Retina (tissue), 1 donor: Measurements from ENCODE around the gene SKI.
A peak's percentile ranks its signal among the peaks of the same experiment; 100 is the strongest.
"Not testable (repeated sequence)": the region's sequence is repeated elsewhere in the genome, so short reads cannot be mapped to it uniquely, and the experiment has no call there.

Experiments
- DNase-seq: peaks from one replicate; pipeline ENCODE4 v3.0.0-alpha.2; 2016

Gene SKI

DNA sequence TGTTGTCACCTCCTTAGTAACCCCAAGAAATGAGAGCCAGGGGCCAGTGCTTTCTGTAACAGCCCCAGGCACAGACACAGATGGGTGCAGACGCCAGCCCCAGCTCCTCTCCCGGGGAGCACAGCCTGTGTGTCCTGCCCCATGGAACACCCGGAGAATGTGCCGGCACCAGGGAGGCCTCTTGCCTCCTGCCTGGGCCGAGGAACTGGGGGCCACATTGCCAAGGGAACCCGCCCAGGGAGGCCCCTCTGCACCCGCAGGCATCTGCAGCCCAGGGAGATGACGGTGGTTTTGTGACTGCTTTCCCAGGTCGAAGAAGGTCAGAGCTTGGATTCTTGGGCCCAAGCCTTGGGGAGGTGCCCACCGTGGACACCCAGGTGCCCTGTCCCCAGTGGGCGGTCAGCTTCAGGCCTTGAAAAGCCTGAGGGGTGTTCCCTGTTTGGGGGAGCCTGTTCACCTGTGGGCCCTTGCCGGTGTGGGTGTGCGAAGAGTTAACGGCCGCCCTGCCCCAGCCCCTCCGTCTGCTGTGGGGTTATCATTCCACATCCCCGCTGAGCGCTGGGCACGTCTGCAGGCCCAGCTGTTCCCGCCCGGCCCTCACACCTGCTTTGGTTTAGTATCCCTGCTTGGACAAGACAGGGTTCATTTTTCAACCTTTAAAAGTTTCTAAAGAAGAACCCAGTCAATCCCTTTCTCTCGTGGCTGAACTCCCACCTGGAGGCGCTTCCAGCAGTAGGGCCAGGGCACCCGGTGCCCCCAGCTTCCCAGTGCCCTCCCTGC is 100.7 kb downstream of the SKI start:
- DNase-seq, result no peak

DNA sequence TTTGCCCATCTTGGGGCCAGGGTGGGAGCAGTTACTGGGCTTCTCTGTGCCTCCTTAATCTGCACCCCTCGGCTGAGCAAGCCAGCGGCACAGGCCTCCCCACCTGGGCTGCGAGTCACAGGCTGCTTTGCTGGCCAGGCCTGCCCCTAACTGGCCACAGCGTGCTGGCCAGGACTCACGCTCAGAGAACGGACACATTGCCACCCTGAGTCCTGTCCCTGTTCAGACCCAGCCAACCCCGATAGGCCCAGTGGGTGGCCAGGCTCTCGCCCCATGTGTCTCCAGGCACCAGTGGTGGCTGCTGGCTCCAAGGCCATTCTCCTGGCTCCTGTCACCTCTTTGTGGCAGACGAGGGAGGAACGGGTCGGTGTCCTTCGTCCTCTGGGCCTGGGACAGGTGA is 101.9 kb downstream of the SKI start:
- DNase-seq, result no peak

DNA sequence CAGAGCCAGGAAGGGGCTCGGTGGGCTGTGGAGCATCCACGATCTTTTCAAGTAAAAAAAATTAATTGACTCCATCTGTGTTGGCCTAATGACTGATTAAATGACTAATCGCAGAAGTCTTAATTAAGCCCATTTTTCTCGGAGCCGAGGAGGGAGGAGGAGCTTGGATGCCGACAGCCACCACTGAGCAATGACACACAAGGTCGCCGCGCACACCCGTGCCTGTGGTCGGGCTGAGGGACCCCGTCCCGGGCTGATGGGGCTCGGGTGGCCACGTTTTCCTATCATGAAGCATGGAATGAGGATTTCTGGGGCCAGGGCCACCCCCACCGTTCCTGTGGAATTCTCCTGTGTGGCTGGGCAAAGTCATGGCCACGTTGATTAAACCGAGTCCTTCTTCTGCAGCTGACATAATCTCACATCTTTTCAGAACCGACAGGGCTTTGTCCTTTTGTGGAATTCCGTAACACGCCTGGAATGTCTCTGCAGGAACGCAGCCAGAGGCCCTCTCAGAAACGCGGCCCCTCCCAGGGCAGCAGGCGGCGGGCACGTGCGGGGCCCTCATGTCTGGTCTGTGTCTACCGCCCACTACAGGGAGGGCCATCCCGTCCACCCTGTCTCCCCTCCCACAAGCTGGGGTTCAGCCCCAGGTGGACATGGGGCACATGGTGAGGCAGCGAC is 102.5 kb downstream of the SKI start:
- DNase-seq, result peak; percentile 76

DNA sequence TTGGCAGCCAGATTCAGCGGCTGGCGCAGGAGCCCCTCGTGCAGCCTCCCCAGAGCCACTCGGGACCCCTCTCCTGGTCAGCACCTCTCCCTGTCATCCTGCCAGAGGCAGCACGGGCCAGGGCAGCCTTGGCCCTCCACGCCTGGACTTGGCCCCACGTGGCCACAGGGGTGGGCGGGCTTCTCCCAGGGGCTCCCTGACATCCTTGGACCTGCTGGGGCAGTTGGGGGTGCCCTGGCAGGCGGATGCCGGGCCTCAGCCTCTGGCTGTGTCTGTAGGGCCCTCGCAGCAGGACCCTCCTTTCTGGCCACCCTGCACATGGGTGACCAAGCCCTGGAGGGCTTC is 103.1 kb downstream of the SKI start:
- DNase-seq, result no peak

DNA sequence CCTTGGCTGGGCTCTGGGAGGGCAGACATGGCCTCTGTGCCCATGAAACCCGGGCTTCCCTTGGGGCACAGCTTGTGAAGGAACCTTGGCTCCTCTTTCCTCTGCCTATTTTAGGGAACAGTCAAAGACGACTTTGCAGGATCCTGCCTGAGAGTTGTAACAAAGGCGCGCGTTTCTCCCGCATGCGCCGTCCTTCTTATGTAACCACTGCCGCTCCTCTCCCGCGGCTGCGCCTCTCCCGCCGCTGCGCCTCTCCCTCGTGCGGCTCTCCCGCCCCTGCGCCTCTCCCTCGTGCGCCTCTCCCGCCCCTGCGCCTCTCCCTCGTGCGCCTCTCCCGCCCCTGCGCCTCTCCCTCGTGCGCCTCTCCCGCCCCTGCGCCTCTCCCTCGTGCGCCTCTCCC is 103.5 kb downstream of the SKI start:
- not testable (repeated sequence) for DNase-seq

DNA sequence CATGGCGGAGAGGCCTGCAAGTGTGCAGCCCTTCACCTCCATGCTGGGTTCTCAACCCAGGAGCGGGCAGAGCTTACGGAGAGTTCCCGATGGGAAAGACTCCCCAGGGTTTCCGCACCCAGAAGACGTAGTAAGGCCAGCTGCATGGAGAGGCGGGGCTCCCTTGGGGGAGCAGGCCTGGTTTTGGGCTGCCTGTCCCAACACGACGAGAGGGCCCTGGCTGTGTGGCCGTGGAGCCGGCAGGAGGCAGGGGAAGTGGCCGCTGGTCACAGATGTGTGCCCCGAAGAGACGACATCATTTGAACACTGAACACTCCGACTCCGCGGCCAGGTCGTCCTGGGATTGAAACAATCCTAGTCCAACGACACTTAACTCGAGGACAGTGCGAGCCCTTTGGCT is 106.2 kb downstream of the SKI start:
- DNase-seq, result no peak

DNA sequence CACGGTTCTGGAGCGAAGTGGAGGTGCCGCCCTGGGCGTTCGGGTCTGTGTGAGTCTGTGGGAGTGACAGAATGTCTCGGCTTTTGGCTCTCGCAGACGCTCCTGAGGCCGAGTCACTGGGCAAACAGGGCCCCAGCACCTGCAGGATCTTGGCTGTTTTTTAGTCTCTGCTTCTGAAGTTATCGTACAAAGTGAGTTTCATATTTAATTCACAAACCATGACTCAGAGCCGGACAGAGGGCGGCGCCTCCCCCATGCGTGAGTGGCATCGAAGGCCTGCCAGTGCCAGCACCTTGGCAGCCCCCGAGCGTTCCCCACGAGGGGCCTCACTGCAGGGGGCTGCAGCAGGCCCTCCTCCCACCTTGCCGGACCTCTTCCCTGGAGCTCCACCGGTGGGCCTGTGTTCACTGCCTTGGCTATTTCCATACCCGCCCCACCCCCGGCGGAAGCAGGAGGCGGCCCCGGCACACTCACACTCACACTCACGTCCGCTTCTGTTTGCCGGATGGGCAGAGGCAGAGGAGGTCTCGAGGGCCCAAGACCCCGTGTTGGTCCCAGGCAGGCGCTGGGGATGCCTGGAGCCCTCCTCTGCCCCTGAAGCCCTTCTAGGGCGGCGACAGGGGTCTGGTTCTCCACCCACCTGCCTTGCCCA is 106.9 kb downstream of the SKI start:
- no peak for DNase-seq

DNA sequence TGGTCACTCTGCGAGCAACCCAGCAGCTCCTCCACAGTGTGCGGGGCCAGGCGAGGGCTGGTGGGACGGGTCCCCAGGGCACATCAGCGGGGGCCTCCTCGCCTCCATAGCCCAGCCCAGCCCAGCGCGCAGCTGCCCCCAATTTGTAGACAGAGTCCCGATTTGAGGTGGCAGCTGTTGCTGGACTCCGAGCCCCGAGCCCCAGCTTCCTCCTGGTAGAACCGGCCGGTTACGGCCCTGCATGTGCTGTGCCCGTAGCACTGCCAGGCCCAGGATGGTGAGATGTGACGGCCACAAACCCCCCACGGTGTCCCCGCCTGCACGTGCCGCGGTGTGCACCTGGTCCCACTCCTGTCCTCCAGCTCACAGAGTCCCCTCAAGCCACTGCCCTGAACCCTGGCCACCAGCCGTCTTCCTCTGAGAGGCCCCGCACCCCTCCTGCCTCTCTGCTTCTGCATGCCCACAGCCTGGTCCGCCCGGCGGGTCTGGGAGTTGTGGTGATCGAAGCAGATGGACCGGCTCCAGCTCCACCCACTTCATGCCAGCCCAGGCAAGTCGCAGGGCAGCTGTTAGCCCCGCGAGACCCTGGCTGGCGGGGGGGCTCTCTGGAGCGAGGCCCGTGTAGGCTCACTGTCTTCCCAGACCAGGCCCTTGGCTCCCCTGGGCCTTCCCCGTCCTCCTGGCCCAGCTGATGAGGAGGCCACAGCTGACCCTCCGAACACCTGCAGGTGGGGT is 107.8 kb downstream of the SKI start:
- DNase-seq, result no peak

DNA sequence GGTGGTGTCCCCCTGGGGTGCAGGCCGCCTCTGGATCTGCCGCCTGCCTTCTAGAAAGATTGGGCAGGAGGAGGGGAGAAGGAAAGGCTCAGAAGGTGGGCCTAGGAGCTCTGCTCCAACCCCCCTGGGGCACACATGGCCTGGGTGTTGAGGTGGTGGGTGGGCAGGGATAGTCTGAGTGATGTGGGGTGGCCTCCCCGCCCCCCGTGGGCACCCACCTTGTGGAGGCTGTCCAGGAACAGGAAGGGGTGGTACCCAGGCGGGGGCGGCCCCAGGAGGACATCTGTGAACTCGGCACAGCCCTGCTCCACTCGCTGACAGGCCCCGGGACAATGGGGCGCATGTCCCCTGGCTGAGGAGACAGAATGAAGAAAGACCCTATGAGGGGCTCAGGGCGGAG is 108.4 kb downstream of the SKI start:
- DNase-seq, result no peak

DNA sequence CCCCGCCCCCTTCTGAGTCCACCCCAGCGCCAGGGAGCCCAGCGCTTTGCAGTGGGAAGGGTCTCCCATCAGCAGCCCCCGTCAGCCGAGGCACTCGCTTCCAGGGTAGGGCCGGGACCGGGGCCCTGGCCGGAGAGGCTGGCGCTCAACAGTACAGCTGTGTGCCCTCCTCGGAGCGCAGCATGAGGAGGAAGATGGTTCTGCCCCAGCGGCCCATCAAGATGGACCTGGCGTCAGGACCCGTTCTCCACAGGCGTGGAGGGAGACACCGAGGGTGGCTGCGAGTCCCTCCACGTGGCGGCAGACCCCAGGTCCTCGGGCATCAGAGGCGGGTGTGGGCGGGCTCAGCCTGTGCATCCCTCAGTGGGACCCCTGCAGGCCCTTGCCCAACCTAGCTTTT is 109.0 kb downstream of the SKI start:
- no peak for DNase-seq

DNA sequence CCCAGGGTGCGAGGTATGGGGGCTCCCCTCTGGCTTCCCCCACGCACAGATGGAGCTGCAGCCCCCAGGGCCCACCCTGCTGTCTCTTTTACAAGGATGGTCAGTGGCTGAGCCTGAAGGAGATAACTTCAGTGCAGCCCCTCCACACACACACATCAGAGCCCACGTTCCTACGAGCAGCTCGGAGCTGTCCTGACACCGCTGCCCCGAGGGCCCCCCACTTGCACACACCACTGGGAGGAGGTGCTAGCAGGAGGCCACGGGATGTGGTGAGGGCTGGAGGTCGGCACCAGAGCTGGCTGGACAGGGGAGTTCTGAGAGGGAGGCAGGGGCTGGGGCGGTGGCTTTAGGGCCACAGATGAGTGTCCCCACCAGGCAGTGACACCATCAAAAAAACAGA is 109.4 kb downstream of the SKI start:
- DNase-seq, result no peak

DNA sequence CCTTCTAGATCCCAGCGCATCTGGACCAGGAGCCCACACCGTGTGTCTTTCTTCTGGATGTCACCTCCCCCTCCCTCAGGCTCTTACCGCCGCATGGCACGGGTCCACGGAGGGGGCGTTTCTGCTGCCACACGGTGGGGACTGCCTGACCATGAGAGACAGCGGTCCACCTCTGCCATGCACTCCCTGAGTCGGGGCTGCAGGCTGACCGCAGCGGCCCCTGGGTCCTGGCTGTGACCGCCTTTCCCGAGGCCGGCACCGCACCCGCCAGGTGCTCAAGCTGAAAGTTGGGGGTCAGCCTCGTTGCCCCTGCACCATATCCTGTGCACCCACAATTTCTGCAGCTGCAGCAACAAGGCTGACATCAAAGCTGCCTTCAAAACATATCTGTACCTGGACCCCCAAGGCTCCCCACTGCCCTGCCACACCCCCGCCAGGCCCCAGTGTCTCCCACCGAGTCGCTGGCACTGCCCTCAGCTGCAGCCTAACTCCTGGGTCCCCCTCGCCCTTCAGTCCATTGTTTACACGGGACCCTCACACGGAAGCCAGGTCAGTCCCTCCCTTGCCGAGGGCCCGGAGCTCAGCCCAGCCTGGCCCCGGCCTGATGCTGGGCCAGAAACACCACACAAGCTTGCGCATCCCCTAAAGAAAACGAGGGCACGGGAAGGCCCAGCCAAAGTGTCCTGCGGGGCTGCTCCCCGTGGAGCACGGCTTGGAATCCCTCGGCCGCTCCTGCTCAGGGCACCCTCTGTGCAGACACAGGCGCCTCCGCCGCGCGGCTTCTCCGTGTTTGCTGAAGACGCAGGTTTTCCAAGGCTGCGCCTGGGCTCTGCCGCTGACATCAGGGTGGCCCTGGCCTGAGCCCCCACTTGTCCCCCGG is 111.3 kb downstream of the SKI start:
- no peak for DNase-seq

DNA sequence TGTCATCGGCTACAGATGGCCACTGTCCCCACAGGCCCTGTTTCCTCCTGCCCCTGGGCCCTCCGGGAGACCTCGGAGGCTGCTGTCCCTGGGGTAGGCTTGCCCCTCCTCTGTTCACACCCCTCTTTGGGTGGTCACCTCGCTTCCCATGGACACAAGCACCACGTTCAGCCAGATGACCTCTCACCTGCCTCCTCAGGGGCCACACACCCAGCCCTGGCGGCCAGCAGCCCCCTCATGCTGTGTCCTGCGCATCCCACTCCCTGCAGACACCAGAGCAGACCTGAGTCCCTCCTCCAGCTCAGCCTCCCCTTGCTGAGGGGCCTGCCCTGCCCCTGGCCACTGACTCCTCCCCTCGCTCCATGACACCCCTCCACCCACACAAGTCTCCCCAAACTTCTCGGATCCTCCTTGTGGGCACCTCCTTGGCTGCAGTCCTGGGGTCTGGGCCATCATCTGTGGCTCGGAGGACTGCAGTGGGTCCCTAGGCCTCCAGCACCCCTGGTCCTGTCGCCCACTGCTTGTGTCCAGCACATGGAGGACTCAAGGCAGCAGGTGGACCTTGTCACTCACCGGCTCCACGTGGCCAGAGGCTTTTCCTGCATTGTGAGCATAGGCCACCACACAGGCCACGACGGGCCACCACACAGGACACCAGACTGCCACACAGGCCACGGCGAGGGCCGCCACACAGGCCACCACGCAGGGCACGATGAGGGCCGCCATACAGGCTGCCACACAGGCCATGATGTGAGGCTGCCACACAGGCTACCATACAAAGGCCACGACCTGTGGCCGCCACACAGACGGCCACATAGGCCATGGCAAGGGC is 112.2 kb downstream of the SKI start:
- DNase-seq, result no peak

DNA sequence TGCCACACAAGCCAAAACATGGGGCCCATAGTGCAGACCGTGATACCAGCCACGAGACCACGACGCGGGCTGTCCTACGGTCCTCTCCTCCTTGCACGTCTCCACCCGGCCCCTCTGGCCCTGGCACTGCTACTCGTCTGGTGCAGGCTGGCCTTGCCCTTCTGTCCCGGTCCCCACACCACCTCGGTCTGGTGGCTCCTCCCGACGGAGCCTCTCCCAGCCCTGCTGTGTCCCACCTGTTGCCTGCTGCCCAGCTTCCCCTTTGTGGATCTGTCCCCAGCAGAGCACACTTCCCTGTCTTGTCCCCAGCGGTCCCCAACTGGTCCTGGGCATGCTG is 112.8 kb downstream of the SKI start:
- no peak for DNase-seq

DNA sequence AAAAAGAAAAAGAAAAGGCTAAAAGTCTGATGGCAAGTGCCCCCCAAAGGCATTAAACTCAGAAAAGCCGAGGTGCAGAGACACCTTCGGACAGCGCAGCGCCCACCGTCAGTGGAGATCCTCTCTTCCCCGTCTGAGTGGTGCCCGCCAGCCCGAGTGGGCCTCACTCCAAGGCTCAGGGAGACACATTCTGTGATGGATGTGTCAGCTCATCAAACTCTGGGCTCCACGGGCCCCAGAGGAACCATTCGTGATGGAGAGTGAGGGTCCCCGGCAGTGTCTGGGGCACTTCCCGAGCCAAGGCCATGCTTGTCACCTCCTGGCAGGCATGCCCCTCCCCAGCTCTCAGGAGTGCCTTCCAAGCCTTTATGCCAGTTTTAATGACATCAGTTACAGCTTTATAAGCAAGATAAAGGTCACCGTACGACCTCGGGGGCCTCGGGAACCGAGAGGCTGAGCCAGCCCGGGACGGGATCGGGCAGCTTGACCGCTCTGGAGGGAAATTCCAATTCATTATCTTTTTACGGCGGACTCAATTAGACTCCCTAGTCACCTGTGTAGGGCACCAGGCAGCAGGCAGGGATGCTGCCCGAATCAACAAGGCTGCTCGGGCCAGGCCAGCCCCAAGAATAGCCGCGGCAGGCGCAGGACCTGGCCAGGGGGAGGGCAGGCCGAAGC is 113.7 kb downstream of the SKI start:
- DNase-seq, result no peak

DNA sequence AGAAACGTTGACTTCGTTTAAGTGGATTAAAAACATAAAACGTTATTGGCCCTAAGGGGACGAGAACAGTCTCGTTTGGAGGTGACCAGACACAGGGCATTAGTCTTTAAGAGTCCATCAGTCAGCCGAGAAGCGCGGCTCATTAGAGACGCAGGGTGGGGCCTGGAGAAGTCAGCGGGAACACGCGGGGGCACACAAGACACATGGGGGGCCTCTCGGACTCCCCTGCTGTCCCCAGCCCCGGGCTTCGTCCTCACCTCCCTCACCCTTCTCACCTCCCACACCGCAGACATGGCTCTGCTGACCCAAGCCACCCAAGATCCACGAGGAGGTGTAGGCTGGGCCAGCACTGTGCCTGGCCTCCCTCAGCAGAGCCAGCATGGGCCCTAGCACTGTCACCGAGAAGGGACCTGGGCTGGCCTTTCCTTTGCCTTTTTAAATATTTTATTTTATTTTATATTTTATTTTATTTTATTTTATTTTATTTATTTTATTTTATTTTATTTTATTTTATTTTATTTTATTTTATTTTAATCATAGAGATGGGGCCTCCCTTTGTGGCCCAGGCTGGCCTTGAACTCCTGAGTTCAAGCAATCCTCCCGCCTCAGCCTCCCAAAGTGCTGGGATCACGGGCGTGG is 114.4 kb downstream of the SKI start:
- no peak for DNase-seq

DNA sequence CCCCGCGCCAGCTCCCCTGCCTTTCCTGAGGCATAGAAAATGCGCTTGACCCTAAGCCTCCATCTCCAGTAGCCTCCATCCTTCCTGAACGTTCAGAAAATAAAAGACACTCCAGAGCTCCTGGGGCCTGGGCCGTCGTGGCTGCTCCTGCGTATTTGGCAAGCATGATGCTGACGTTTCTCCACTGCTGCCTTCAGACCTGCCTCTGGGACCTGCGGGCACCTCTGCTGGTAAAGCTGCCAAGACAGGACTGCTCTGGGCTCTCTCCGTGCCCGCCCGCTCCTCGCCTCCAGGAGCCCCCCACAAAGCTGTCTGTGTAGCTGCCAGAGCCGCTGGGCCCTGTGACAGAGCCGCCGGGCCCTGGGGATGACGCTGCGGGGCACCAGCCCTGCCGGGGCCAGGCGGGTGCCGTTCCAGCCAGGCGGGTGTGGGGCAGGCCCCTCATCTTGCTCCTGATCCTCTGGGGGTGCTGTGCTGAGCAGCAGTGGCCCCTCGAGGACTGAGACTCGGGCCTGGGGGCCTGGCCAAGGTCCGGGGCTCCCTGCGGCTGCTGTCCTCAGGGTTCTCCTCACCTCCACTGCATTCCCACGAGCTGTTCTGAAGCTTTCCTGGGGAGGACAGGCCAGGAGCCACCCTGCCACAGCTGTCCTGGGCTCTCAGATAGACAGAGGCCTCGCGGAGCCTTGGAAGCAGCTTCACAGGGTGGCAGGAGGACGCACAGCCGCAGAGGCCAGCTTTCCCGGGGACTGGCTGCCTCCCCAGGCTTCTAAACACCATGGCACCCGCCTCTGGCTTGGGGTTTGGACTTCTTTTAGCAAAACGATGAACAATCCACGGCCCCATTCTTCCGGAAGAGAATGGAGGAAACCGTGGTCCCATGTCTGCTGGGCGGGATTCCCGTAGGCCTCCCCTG is 115.2 kb downstream of the SKI start:
- no peak for DNase-seq

DNA sequence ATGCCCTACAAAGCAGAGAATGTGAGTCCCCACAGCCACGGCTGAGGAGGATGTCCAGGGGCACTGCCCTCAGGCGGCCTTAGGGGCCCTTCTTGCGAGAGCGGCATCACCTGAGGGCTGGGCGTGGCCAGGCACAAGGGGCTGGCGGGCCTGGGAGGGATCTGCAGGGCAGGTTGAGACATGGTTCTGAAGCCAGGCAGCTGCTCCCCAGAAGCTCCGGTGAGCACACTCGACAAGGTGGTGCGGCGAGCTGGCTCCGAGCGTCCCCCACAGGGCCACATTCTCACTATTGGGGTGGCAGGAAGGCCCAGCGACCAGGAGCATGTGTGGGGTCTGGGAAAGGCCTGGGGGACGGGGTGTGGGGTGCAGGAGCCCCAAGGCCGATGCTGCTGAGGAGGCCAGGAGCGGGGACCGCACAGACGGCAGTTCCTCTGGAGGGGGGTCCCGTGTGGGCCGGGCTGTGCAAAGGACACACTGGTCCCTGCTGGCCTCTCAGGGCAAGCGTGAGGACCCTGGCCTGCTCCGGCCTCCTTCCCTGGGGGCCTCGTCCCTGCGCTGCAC is 116.1 kb downstream of the SKI start:
- peak; percentile 7 for DNase-seq

DNA sequence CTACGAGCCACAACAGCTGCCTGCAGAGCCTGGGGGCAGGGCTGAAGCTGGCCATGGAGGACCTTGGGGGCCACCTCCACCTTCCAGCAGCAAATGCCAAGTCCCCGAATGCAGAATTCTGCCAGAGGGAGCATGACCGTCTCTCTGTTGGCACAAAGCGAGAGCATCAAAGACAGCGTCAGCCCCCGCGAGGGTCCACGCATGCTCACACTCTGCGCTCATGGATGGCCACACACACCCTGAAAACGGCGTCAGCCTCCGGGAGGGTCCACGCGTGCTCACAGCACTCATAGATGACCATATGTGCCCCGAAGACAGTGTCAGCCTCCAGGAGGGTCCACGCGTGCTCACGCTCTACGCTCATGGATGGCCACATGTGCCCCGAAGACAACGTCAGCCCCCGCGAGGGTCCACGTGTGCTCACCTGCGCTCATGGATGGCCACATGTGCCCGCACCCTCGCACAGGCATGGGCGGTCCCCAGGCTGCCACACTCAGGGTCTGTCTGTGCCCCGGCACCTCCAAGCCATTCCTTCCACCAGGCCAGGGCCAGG is 116.7 kb downstream of the SKI start:
- DNase-seq, result peak; percentile 2
